HCT116 (cell line): ENCODE measurements around the gene POU6F1. TPM values are rescaled to one million over a fixed set of nuclear protein-coding genes. Genes with fewer than 3 reads are reported as not detected.

Experiments
- ATAC-seq: fragments of 200-7000 bp; cut with Tn5 transposase; 2 replicates; pipeline ENCODE4 v1.9.1; 2020; ENCODE audit warnings: mild to moderate bottlenecking, moderate library complexity
- BruUV-seq: library from RNA; stranded (reverse); fragments of 400-500 nt; replicated peaks from 2 replicates; lab custom pipeline; 2021; lab: Mats Ljungman, UMichigan
- CTCF ChIA-PET: fragments of 300-600 bp; sonication (Branson Sonifier 250); formaldehyde crosslinking; loops from one replicate; lab custom pipeline; 2021; ENCODE audit warnings: antibody characterized with exemption; lab: Charles Lee
- POLR2A ChIA-PET: fragments of 300-600, 350-600 bp; sonication (Branson Sonifier 250); formaldehyde crosslinking; loops from one replicate; lab custom pipeline; 2021; ENCODE audit warnings: antibody characterized with exemption; lab: Charles Lee
- RAD21 ChIA-PET, 2 experiments: fragments of 300-600 bp; sonication (Branson Sonifier 250); formaldehyde crosslinking; loops; one replicate each; lab custom pipeline; 2023; ENCODE audit warnings: low total read pairs in 2 of 2; ENCODE audit not compliant: uncharacterized antibody in 2 of 2, unreplicated experiment in 2 of 2, low non-redundant PET in 1 of 2; lab: Charles Lee
- DNase-seq: peaks from one replicate; pipeline ENCODE4 v3.0.0-alpha.2; 2010; ENCODE audit warnings: low read depth, low spot score
- H2AFZ ChIP-seq: fragments of 200-600 bp; shearing (Covaris generic), sonication (generic); 2 replicates; pipeline ENCODE4 v1.6.1; 2017; ENCODE audit warnings: low read depth, mixed run types, mixed read lengths, antibody characterized with exemption, low read length; ENCODE audit not compliant: poor library complexity, severe bottlenecking
- H3K27ac ChIP-seq: 2 replicates; pipeline ENCODE4 v1.5.1; 2012; ENCODE audit warnings: low read depth, low read length
- H3K27me3 ChIP-seq: fragments of 200-600 bp; sonication (generic); 2 replicates; pipeline ENCODE4 v1.6.1; 2016; ENCODE audit warnings: mixed run types, low read length, mixed read lengths; ENCODE audit not compliant: insufficient read depth
- H3K36me3 ChIP-seq, 2 experiments: fragments of 200-500 bp in 1 of 2; fragments of 200-600 bp in 1 of 2; sonication (Bioruptor generic) in 1 of 2; sonication (generic) in 1 of 2; 2 replicates each; pipeline versions ENCODE4 v1.5.1 to v1.6.1; 2014 to 2016; ENCODE audit warnings: low read length in 2 of 2, inconsistent platforms in 1 of 2, mixed read lengths in 1 of 2, mixed run types in 1 of 2; ENCODE audit not compliant: insufficient read depth in 2 of 2, control insufficient read depth in 1 of 2
- H3K4me1 ChIP-seq, 2 experiments: fragments of 200-600 bp in 1 of 2; sonication (generic) in 1 of 2; 2 replicates each; pipeline versions ENCODE4 v1.5.1 to v1.6.1; 2012 to 2017; ENCODE audit warnings: low read length in 2 of 2, inconsistent platforms in 1 of 2, mild to moderate bottlenecking in 1 of 2, mixed read lengths in 1 of 2, mixed run types in 1 of 2, moderate library complexity in 1 of 2; ENCODE audit not compliant: insufficient read depth in 2 of 2, control insufficient read depth in 1 of 2
- H3K4me2 ChIP-seq: fragments of 200-600 bp; sonication (generic); 2 replicates; pipeline ENCODE4 v1.6.1; 2017; ENCODE audit warnings: mixed run types, low read length, mixed read lengths
- H3K4me3 ChIP-seq, 2 experiments: fragments of 200-600 bp in 1 of 2; sonication (generic) in 1 of 2; replicated peaks in 1 of 2; 2 replicates each; pipeline ENCODE4 v1.5.1; 2011 to 2016; ENCODE audit warnings: low read length in 2 of 2, control low read depth in 1 of 2, low read depth in 1 of 2, mild to moderate bottlenecking in 1 of 2, mixed read lengths in 1 of 2, mixed run types in 1 of 2
- H3K79me2 ChIP-seq: fragments of 200-600 bp; sonication (generic); 2 replicates; pipeline ENCODE4 v1.6.1; 2017; ENCODE audit warnings: mild to moderate bottlenecking, mixed run types, low read length, moderate library complexity, mixed read lengths; ENCODE audit not compliant: insufficient read depth
- H3K9ac ChIP-seq: fragments of 200-600 bp; sonication (generic); 2 replicates; pipeline ENCODE4 v1.6.1; 2016; ENCODE audit warnings: low read length, mixed read lengths
- H3K9me2 ChIP-seq: fragments of 200-600 bp; sonication (generic), shearing (Covaris generic); 2 replicates; pipeline ENCODE4 v1.6.1; 2017; ENCODE audit warnings: mixed run types, mild to moderate bottlenecking, moderate library complexity; ENCODE audit not compliant: insufficient read depth
- H3K9me3 ChIP-seq, 2 experiments: fragments of 200-500 bp in 1 of 2; fragments of 200-600 bp in 1 of 2; sonication (Bioruptor generic) in 1 of 2; sonication (generic) in 1 of 2; 2 replicates each; pipeline ENCODE4 v1.6.1; 2014 to 2017; ENCODE audit warnings: low read length in 2 of 2, mixed read lengths in 2 of 2, inconsistent platforms in 1 of 2, low read depth in 1 of 2, mild to moderate bottlenecking in 1 of 2, mixed run types in 1 of 2, moderate library complexity in 1 of 2; ENCODE audit not compliant: control insufficient read depth in 1 of 2, insufficient read depth in 1 of 2
- H4K20me1 ChIP-seq: fragments of 200-600 bp; sonication (generic), shearing (Covaris generic); 2 replicates; pipeline ENCODE4 v1.6.1; 2017; ENCODE audit warnings: mixed run types, mild to moderate bottlenecking, moderate library complexity; ENCODE audit not compliant: insufficient read depth
- CBX3 ChIP-seq: IDR thresholded peaks from 2 replicates; pipeline ENCODE4 v1.6.1; 2012; ENCODE audit warnings: low read depth
- CEBPB ChIP-seq: IDR thresholded peaks from 2 replicates; pipeline ENCODE4 v1.6.1; 2012; ENCODE audit warnings: low read depth
- CTCF ChIP-seq, 3 experiments: fragments of 200-600 bp in 1 of 3; sonication (generic) in 1 of 3; IDR thresholded peaks in 2 of 3; conservative IDR thresholded peaks in 1 of 3; 2 replicates each; pipeline ENCODE4 v1.5.1; 2012 to 2017; ENCODE audit warnings: low read depth in 2 of 3, low read length in 2 of 3, antibody characterized with exemption in 1 of 3, borderline replicate concordance in 1 of 3, control low read depth in 1 of 3, mild to moderate bottlenecking in 1 of 3, mixed read lengths in 1 of 3, mixed run types in 1 of 3, moderate library complexity in 1 of 3; ENCODE audit not compliant: insufficient read depth in 1 of 3
- EZH2 ChIP-seq: fragments of 200-600 bp; sonication (generic); IDR thresholded peaks from 2 replicates; pipeline ENCODE4 v1.6.1; 2017; ENCODE audit warnings: antibody characterized with exemption, mixed run types
- EZH2phosphoT487 ChIP-seq: fragments of 200-600 bp; IDR thresholded peaks from 2 replicates; pipeline ENCODE4 v1.6.1; 2018; ENCODE audit warnings: antibody characterized with exemption, borderline replicate concordance
- FOSL1 ChIP-seq: IDR thresholded peaks from 2 replicates; pipeline ENCODE4 v1.6.1; 2012; ENCODE audit warnings: low read depth
- JUND ChIP-seq: IDR thresholded peaks from 2 replicates; pipeline ENCODE4 v1.6.1; 2012
- POLR2A ChIP-seq: IDR thresholded peaks from 2 replicates; pipeline ENCODE4 v1.7.0; 2011; ENCODE audit warnings: borderline replicate concordance; ENCODE audit not compliant: insufficient read depth, insufficient read length; ENCODE audit errors: extremely low read depth
- RAD21 ChIP-seq: IDR thresholded peaks from 2 replicates; pipeline ENCODE4 v1.6.1; 2012; ENCODE audit warnings: low read depth, mild to moderate bottlenecking
- TCF7L2 ChIP-seq: IDR thresholded peaks from 2 replicates; pipeline ENCODE4 v1.7.0; 2011; ENCODE audit warnings: borderline replicate concordance, inconsistent platforms; ENCODE audit not compliant: insufficient read depth, insufficient read length; ENCODE audit errors: extremely low read depth
- YY1 ChIP-seq: IDR thresholded peaks from 2 replicates; pipeline ENCODE4 v1.6.1; 2011; ENCODE audit warnings: low read length, low read depth, moderate library complexity, mild to moderate bottlenecking; ENCODE audit not compliant: insufficient replicate concordance; ENCODE audit errors: extremely low read depth
- ZFX ChIP-seq: fragments of 450-650 bp; IDR thresholded peaks from 2 replicates; pipeline ENCODE4 v1.6.1; 2017
- ZNF274 ChIP-seq: fragments of 200-500 bp; sonication (Bioruptor generic); IDR thresholded peaks from 2 replicates; pipeline ENCODE4 v1.6.1; 2014; ENCODE audit warnings: mild to moderate bottlenecking, low read depth, low read length, inconsistent platforms
- intact Hi-C: fragments of 100-400 bp; cut with micrococcal nuclease; formaldehyde crosslinking; loops from 2 replicates; pipeline ENCODE4 v1.10.0; 2022
- total RNA-seq: library from RNA; stranded (reverse); gene quantifications from one replicate; pipeline ENCODE4 v1.2.1, GENCODE V29; 2021; ENCODE audit not compliant: unreplicated experiment
- TF ChIP-seq, protein P1 (sequence below): IDR thresholded peaks from 2 replicates; pipeline ENCODE4 v1.6.1; 2012; ENCODE audit warnings: low read depth
- TF ChIP-seq, protein P2 (sequence below): IDR thresholded peaks from 2 replicates; pipeline ENCODE4 v1.6.1; 2011; ENCODE audit warnings: mild to moderate bottlenecking, low read length, moderate library complexity; ENCODE audit not compliant: insufficient replicate concordance; ENCODE audit errors: extremely low read depth

Gene POU6F1
- total RNA-seq, 1 experiment from 2014 or later = 6.4 TPM

DNA sequence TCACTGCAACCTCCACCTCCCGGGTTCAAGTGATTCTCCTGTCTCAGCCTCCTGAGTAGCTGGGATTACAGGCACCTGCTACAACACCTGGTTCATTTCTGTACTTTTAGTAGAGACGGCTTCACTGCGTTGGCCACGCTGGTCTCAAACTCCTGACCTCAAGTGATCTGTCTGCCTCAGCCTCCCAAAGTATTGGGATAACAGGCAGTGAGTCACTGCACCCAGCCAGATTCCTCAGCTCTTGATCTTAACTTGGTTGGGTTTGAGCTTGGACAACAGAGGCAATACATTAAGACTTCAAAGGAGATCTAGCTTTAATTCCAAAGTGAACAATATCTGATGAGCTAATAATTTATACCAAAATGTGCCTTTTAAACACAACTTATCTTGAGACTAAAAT, 26.4 kb upstream of the POU6F1 start:
- no peak for DNase-seq
- Histone ChIP-seq H3K9me3 (no peaks in the 10 kb centered on the region), H3K9me2 (no peaks in the 10 kb centered on the region), H3K79me2 (peaks cover 26% of the 10 kb centered on the region), H2AFZ (no peak overlapping the region), H3K9ac (no peak overlapping the region), H3K27ac (no peak overlapping the region), H3K4me3 (no peak overlapping the region), H3K4me2 (no peak overlapping the region), H3K4me1 (peaks cover 5 to 13% of the 10 kb centered on the region in 2 experiments; a peak in 2 of 4 replicates), H3K36me3 (peaks cover 40 to 45% of the 10 kb centered on the region in 2 experiments), H3K27me3 (no peaks in the 10 kb centered on the region), H4K20me1 (no peaks in the 10 kb centered on the region; the same call in 1 of the 2 replicates)
- intact Hi-C loops = no loop called here
- ChIA-PET CTCF (interaction anchor here (1.9 kb wide), 1 partner anchor 9 kb away, joined by 7 read pairs; no protein-coding TSS in a partner anchor), RAD21 (interaction anchor here (0.7 to 1.2 kb wide), 2 partner anchors 97 to 106 kb away, joined by 4 read pairs; no protein-coding TSS in a partner anchor), POLR2A (interaction anchor here (0.9 kb wide), 1 partner anchor 9 kb away, joined by 4 read pairs; no protein-coding TSS in a partner anchor)
- BruUV-seq = no TSS peak
- no peak for ATAC-seq
- TF ChIP-seq POLR2A = no peak
- TF ChIP-seq RAD21 = no peak
- no peak for TF ChIP-seq ZNF274
- TF ChIP-seq TCF7L2 = no peak
- TF ChIP-seq YY1 = no peak
- no peak for TF ChIP-seq JUND
- TF ChIP-seq ZFX = no peak
- no peak for TF ChIP-seq CEBPB
- no peak for TF ChIP-seq EZH2
- TF ChIP-seq, protein P1, sequence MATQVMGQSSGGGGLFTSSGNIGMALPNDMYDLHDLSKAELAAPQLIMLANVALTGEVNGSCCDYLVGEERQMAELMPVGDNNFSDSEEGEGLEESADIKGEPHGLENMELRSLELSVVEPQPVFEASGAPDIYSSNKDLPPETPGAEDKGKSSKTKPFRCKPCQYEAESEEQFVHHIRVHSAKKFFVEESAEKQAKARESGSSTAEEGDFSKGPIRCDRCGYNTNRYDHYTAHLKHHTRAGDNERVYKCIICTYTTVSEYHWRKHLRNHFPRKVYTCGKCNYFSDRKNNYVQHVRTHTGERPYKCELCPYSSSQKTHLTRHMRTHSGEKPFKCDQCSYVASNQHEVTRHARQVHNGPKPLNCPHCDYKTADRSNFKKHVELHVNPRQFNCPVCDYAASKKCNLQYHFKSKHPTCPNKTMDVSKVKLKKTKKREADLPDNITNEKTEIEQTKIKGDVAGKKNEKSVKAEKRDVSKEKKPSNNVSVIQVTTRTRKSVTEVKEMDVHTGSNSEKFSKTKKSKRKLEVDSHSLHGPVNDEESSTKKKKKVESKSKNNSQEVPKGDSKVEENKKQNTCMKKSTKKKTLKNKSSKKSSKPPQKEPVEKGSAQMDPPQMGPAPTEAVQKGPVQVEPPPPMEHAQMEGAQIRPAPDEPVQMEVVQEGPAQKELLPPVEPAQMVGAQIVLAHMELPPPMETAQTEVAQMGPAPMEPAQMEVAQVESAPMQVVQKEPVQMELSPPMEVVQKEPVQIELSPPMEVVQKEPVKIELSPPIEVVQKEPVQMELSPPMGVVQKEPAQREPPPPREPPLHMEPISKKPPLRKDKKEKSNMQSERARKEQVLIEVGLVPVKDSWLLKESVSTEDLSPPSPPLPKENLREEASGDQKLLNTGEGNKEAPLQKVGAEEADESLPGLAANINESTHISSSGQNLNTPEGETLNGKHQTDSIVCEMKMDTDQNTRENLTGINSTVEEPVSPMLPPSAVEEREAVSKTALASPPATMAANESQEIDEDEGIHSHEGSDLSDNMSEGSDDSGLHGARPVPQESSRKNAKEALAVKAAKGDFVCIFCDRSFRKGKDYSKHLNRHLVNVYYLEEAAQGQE = no peak
- TF ChIP-seq, protein P2, sequence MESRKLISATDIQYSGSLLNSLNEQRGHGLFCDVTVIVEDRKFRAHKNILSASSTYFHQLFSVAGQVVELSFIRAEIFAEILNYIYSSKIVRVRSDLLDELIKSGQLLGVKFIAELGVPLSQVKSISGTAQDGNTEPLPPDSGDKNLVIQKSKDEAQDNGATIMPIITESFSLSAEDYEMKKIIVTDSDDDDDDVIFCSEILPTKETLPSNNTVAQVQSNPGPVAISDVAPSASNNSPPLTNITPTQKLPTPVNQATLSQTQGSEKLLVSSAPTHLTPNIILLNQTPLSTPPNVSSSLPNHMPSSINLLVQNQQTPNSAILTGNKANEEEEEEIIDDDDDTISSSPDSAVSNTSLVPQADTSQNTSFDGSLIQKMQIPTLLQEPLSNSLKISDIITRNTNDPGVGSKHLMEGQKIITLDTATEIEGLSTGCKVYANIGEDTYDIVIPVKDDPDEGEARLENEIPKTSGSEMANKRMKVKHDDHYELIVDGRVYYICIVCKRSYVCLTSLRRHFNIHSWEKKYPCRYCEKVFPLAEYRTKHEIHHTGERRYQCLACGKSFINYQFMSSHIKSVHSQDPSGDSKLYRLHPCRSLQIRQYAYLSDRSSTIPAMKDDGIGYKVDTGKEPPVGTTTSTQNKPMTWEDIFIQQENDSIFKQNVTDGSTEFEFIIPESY = no peak
- TF ChIP-seq CTCF (IDR thresholded peaks at IDR 0.05 in 2 of 3, conservative IDR thresholded peaks at IDR 0.05 in 1 of 3; ENCODE audit: borderline replicate concordance in 1 of 3, insufficient read depth in 1 of 3, low read depth in 2 of 3, low read length in 2 of 3) = no peak
- no peak for TF ChIP-seq EZH2phosphoT487
- TF ChIP-seq FOSL1 = no peak
- no peak for TF ChIP-seq CBX3
- TF ChIP-seq, all 23 proteins: peak for 0
